A549 (cell line): Measurements from ENCODE around the gene B4GALT2. TPM values are rescaled to one million over a fixed set of nuclear protein-coding genes. Genes with fewer than 3 reads are reported as not detected.

ENCODE experiments used
- ATAC-seq, 2 experiments: fragments of 200-7000 bp in 1 of 2; fragments of >200 bp in 1 of 2; cut with Nextera tagmentation in 1 of 2; cut with Tn5 transposase in 1 of 2; 3 replicates each; pipeline versions ENCODE4 v1.8.0 to v1.9.1; 2018 to 2020; ENCODE audit warnings: mild to moderate bottlenecking in 1 of 2, moderate library complexity in 1 of 2
- CTCF ChIA-PET: fragments of 300-600 bp; sonication (Branson Sonifier 250); formaldehyde crosslinking; extraction: SDS; loops from one replicate; lab custom pipeline; 2021; ENCODE audit warnings: antibody characterized with exemption, inconsistent platforms; lab: Yijun Ruan, JAX
- POLR2A ChIA-PET: fragments of 350-600 bp; formaldehyde crosslinking; extraction: SDS; loops from one replicate; lab custom pipeline; 2021; ENCODE audit warnings: antibody characterized with exemption, inconsistent platforms; lab: Yijun Ruan, JAX
- DNase-seq, 2 experiments: peaks; one replicate each; pipeline versions ENCODE4 v3.0.0 to v3.0.0-alpha.2; 2011 to 2016; ENCODE audit warnings: low read depth in 1 of 2, low spot score in 1 of 2
- FAIRE-seq: peaks from 2 replicates; lab custom pipeline; 2011; peaks lifted over from hg19 to GRCh38; lab: Jason Lieb, UNC
- H3K27ac ChIP-seq, 2 experiments: fragments of >200 bp; sonication (Bioruptor Twin); formaldehyde crosslinking; 3 replicates each; pipeline ENCODE4 v1.5.1; 2016 to 2017
- H3K4me1 ChIP-seq: fragments of >200 bp; sonication (Bioruptor Twin); formaldehyde crosslinking; 3 replicates; pipeline ENCODE4 v1.6.1; 2016
- H3K4me2 ChIP-seq: fragments of >200 bp; sonication (Bioruptor Twin); formaldehyde crosslinking; 3 replicates; pipeline ENCODE4 v1.6.1; 2016
- H3K4me3 ChIP-seq: fragments of >200 bp; sonication (Bioruptor Twin); formaldehyde crosslinking; 3 replicates; pipeline ENCODE4 v1.5.1; 2016
- H3K9me3 ChIP-seq: fragments of >200 bp; sonication (Bioruptor Twin); formaldehyde crosslinking; 3 replicates; pipeline ENCODE4 v1.6.1; 2016
- BCL3 ChIP-seq: fragments of >200 bp; sonication (Bioruptor Twin); formaldehyde crosslinking; IDR thresholded peaks from 3 replicates; pipeline ENCODE4 v1.6.1; 2016
- CBX8 ChIP-seq: fragments of 200-600 bp; sonication (generic); IDR thresholded peaks from 2 replicates; pipeline ENCODE4 v1.6.1; 2016
- FOSL2 ChIP-seq, 2 experiments: fragments of 450-650 bp in 1 of 2; fragments of >200 bp in 1 of 2; sonication (Bioruptor Twin) in 1 of 2; formaldehyde crosslinking; IDR thresholded peaks; 2 replicates each; pipeline versions ENCODE4 v1.5.0 to v1.6.1; 2016 to 2020; ENCODE audit warnings: mild to moderate bottlenecking in 1 of 2, moderate library complexity in 1 of 2
- FOXS1 ChIP-seq: fragments of 250-450 bp; sonication (Bioruptor Pico); IDR thresholded peaks from 2 replicates; pipeline ENCODE4 v1.5.0; 2020; ENCODE audit warnings: mild to moderate bottlenecking, moderate library complexity
- HOXB5 ChIP-seq: fragments of 250-450 bp; sonication (Bioruptor Pico); IDR thresholded peaks from 2 replicates; pipeline ENCODE4 v1.5.0; 2020; ENCODE audit warnings: mild to moderate bottlenecking, moderate library complexity
- JUN ChIP-seq, 2 experiments: fragments of >200 bp; sonication (Bioruptor Twin); formaldehyde crosslinking; IDR thresholded peaks; 2 replicates in 1 of 2; 3 replicates in 1 of 2; pipeline ENCODE4 v1.6.1; 2016 to 2017
- KDM1A ChIP-seq: fragments of 200-600 bp; sonication (generic); IDR thresholded peaks from 2 replicates; pipeline ENCODE4 v1.6.1; 2016; ENCODE audit warnings: low read depth, mild to moderate bottlenecking
- MAFK ChIP-seq: fragments of 450-650 bp; IDR thresholded peaks from 2 replicates; pipeline ENCODE4 v1.6.1; 2014; ENCODE audit not compliant: partially characterized antibody
- MAX ChIP-seq: IDR thresholded peaks from 2 replicates; pipeline ENCODE4 v1.6.1; 2012
- MYC ChIP-seq: IDR thresholded peaks from 2 replicates; pipeline ENCODE4 v1.6.1; 2012; ENCODE audit warnings: mild to moderate bottlenecking, inconsistent platforms, low read length, improper control_type of control experiment, borderline replicate concordance
- NFE2L2 ChIP-seq: fragments of 150-350 bp; conservative IDR thresholded peaks from 2 replicates; pipeline ENCODE4 v1.6.1; 2014; ENCODE audit warnings: low read length
- NPAS2 ChIP-seq: fragments of 250-450 bp; sonication (Bioruptor Pico); IDR thresholded peaks from 2 replicates; pipeline ENCODE4 v1.8.0; 2022; ENCODE audit warnings: mild to moderate bottlenecking, moderate library complexity, borderline replicate concordance
- PHF8 ChIP-seq: fragments of 200-600 bp; sonication (generic); IDR thresholded peaks from 2 replicates; pipeline ENCODE4 v1.6.1; 2016; ENCODE audit warnings: low read depth, mild to moderate bottlenecking, antibody characterized with exemption, moderate library complexity, borderline replicate concordance
- RAD21 ChIP-seq, 2 experiments: fragments of >200 bp in 1 of 2; sonication (Bioruptor Twin) in 1 of 2; formaldehyde crosslinking in 1 of 2; IDR thresholded peaks in 1 of 2; conservative IDR thresholded peaks in 1 of 2; 2 replicates in 1 of 2; 3 replicates in 1 of 2; pipeline ENCODE4 v1.6.1; 2012 to 2018; ENCODE audit warnings: inconsistent platforms in 1 of 2
- RFX5 ChIP-seq: fragments of 450-650 bp; IDR thresholded peaks from 2 replicates; pipeline ENCODE4 v1.7.1; 2014; ENCODE audit warnings: antibody characterized with exemption, mild to moderate bottlenecking, moderate library complexity
- SMC3 ChIP-seq: fragments of >200 bp; sonication (Bioruptor Twin); formaldehyde crosslinking; IDR thresholded peaks from 3 replicates; pipeline ENCODE4 v1.6.1; 2018; ENCODE audit warnings: inconsistent platforms
- ZSCAN20 ChIP-seq: fragments of 250-450 bp; sonication (Bioruptor Pico); IDR thresholded peaks from 2 replicates; pipeline ENCODE4 v1.8.0; 2022; ENCODE audit warnings: mild to moderate bottlenecking, moderate library complexity
- WGBS: methylation state at CpG from one replicate; pipeline ENCODE4 v1.1.6; 2017; ENCODE audit errors: missing lambda C conversion rate; 5-methylcytosine and 5-hydroxymethylcytosine counted together
- polyA plus RNA-seq, 4 experiments: library from polyadenylated mRNA; depleted of rRNA in 3 of 4; stranded (reverse); fragments of >200 nt; fragmentation: RNase III in 1 of 4; extraction: RNeasy Plus Mini Kit Qiagen cat#74134 plus additional on column Dnase treatment in 1 of 4; gene quantifications; 2 replicates in 3 of 4; 3 replicates in 1 of 4; pipeline ENCODE4 v1.2.3, GENCODE V29; 2011 to 2017

The B4GALT2 gene
- polyA plus RNA-seq, 2 of the 4 experiments (the other 2 are of a cell fraction) = 19.0 to 35.8 TPM

GRCh38 chr1:44021581-44022321 is 42.7 kb downstream of the B4GALT2 start:
- CTCF ChIA-PET = interaction anchor here (1.6 to 25.3 kb wide), 3 partner anchors 14 to 26 kb away, joined by 5 to 412 read pairs (median 49); no protein-coding TSS in a partner anchor
- peak; percentile 60 for TF ChIP-seq MAFK
- no peak for TF ChIP-seq HOXB5
- no peak for TF ChIP-seq ZSCAN20
- TF ChIP-seq MYC = no peak
- DNase-seq = no peak
- FAIRE-seq = no peak
- WGBS = 95% methylated on average over 10 of the region's 10 CpGs
- Histone ChIP-seq H3K4me3 (no peak overlapping the region), H3K27ac (no peak overlapping the region), H3K9me3 (no peaks in the 10 kb centered on the region), H3K4me1 (peaks cover 28% of the 10 kb centered on the region), H3K4me2 (no peak overlapping the region)
- peak in 1 of 2 experiments; percentile 43; a peak in 1 of 6 replicates for ATAC-seq
- POLR2A ChIA-PET = no interaction called here

- Histone ChIP-seq H3K4me2 (peak overlapping the region; percentile 81), H3K4me1 (peaks cover 45% of the 10 kb centered on the region), H3K4me3 (no peak overlapping the region), H3K27ac (peak overlapping the region; percentile 54 to 79), H3K9me3 (no peaks in the 10 kb centered on the region)
- DNase-seq (no peak), ATAC-seq (peak in 1 of 2 experiments; percentile 21; a peak in 3 of 6 replicates), FAIRE-seq (no peak)
- CTCF ChIA-PET = interaction anchor here (1.1 to 25.3 kb wide), 3 partner anchors 12 to 22 kb away, joined by 7 to 412 read pairs (median 30); no protein-coding TSS in a partner anchor
- 72% methylated on average over 12 of the region's 14 CpGs for WGBS
- POLR2A ChIA-PET = no interaction called here
- TF ChIP-seq NFE2L2 = no peak
- no peak for TF ChIP-seq FOXS1
- no peak for TF ChIP-seq RFX5
- TF ChIP-seq KDM1A = no peak
- no peak for TF ChIP-seq PHF8
- TF ChIP-seq MAFK = no peak
- no peak for TF ChIP-seq HOXB5
- TF ChIP-seq SMC3 = no peak
- TF ChIP-seq RAD21 (conservative IDR thresholded peaks at IDR 0.05 in 1 of 2, IDR thresholded peaks at IDR 0.05 in 1 of 2) = no peak
- no peak for TF ChIP-seq JUN (IDR thresholded peaks at IDR 0.05)
- no peak for TF ChIP-seq NPAS2 (CRISPR knock-in tag)
- TF ChIP-seq CBX8 = no peak
- TF ChIP-seq FOSL2 (IDR thresholded peaks at IDR 0.05) = no peak
- no peak for TF ChIP-seq FOSL2 (CRISPR knock-in tag; IDR thresholded peaks at IDR 0.05)
- no peak for TF ChIP-seq BCL3
- no peak for TF ChIP-seq MAX
Measured at GRCh38 chr1:44024031-44024902, 45.3 kb downstream of the B4GALT2 start.

GRCh38 chr1:44024903-44025525 is 46.0 kb downstream of the B4GALT2 start:
- WGBS = 31% methylated on average over 13 of the region's 13 CpGs
- ATAC-seq = peak in 1 of 2 experiments; percentile 44; a peak in 3 of 6 replicates
- DNase-seq = peak in 1 of 2 experiments; percentile 54
- TF ChIP-seq SMC3 (no peak), FOSL2 (IDR thresholded peaks at IDR 0.05) (0 out of 2 replicates have a peak, but pooled peaks have one; percentile 26), FOSL2 (CRISPR knock-in tag; IDR thresholded peaks at IDR 0.05) (peak; percentile 42), MAX (0 out of 2 replicates have a peak, but pooled peaks have one; percentile 28)
- H3K4me3 ChIP-seq = no peak overlapping the region
- no peaks in the 10 kb centered on the region for H3K9me3 ChIP-seq
- FAIRE-seq = no peak
- peaks cover 47% of the 10 kb centered on the region for H3K4me1 ChIP-seq
- H3K4me2 ChIP-seq = peak overlapping the region; percentile 81
- ChIA-PET POLR2A (interaction anchor here (0.6 kb wide), 1 partner anchor 480 kb away, joined by 3 read pairs; no protein-coding TSS in a partner anchor), CTCF (interaction anchor here (1.1 to 25.3 kb wide), 3 partner anchors 11 to 23 kb away, joined by 7 to 412 read pairs (median 30); no protein-coding TSS in a partner anchor)
- peak overlapping the region; percentile 54 to 79 for H3K27ac ChIP-seq
